GM21619 (cell line): ENCODE results near the gene NEMP1.
"Not testable (repeated sequence)": the region's sequence is repeated elsewhere in the genome, so short reads cannot be mapped to it uniquely, and the experiment has no call there.

Experiments used
- ATAC-seq: cut with Tn5 transposase; IDR thresholded peaks from one replicate; pipeline ENCODE4 v1.9.1; 2021; ENCODE audit not compliant: unreplicated experiment

The NEMP1 gene

DNA sequence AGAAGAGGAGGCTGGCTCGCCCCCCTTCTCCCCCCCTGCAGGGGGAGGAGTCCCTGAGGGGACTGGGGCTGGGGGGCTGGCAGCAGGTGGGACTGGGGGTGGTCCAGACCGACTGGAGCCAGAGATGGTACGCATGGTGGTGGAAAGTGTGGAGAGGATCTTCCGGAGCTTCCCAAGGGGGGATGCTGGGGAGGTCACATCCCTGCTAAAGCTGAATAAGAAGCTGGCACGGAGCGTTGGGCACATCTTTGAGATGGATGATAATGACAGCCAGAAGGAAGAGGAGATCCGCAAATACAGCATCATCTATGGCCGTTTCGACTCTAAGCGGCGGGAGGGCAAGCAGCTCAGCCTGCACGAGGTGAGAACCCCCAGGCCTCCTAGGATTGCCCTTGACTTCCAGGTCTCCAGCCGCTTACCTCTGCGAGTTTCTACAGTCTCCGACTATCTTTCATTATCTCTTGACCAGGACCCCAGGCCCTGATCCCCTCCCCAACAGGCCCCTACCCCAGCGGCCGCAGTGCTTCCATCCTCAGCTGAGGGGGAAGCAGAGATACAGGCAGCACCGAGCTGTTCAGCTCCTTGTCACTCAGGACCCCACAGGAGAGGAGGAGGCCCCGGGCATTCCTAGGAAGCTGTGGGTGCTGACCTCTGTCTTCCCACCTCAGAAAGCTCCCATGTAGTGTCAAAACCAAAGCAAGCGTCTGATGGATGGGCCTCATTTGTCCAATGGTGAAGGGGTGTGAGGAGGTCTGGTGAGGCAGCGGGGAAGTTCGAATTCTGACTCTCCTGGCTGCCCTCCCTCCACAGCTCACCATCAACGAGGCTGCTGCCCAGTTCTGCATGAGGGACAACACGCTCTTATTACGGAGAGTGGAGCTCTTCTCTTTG lies 13.3 kb upstream of the NEMP1 start:
- ATAC-seq: no peak

DNA sequence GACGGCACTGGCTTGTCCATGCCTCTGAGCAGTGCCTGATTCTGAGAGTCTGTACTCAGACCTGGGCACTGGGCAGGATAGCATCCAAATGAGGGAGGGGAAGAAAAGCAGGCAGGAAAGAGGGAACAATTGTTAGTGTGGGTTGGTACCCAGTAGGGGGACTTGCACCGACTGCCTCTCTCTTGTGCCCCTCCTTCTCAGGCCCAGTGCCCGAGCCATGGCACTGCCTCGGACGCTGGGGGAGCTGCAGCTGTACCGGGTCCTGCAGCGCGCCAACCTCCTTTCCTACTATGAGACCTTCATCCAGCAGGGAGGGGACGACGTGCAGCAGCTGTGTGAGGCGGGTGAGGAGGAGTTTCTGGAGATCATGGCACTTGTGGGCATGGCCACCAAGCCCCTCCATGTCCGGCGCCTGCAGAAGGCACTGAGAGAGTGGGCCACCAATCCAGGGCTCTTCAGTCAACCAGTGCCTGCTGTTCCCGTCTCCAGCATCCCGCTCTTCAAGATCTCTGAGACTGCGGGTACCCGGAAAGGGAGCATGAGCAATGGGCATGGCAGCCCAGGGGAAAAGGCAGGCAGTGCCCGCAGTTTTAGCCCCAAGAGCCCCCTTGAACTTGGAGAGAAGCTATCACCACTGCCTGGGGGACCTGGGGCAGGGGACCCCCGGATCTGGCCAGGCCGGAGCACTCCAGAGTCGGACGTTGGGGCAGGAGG lies 12.5 kb upstream of the NEMP1 start:
- ATAC-seq: no peak

DNA sequence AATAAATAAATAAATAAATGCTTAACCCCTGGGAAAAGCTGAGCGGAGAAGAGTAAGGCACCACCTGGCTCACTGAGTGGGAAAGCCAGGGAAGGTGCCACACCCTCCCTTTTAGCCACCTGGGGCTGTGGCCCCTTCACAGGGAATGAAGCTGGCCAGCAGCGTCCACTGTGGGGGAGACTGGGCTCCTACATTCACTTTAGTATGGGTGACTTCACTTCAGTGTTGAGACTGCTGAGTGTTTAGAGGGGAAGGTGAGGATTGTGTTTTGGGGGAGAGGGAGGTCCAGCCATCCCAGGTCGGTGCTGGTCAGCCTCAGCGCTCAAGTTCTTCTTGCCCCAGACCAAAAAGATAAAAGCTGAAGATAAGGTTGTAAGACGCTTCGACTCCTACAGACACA lies 11.9 kb upstream of the NEMP1 start:
- ATAC-seq: no peak

DNA sequence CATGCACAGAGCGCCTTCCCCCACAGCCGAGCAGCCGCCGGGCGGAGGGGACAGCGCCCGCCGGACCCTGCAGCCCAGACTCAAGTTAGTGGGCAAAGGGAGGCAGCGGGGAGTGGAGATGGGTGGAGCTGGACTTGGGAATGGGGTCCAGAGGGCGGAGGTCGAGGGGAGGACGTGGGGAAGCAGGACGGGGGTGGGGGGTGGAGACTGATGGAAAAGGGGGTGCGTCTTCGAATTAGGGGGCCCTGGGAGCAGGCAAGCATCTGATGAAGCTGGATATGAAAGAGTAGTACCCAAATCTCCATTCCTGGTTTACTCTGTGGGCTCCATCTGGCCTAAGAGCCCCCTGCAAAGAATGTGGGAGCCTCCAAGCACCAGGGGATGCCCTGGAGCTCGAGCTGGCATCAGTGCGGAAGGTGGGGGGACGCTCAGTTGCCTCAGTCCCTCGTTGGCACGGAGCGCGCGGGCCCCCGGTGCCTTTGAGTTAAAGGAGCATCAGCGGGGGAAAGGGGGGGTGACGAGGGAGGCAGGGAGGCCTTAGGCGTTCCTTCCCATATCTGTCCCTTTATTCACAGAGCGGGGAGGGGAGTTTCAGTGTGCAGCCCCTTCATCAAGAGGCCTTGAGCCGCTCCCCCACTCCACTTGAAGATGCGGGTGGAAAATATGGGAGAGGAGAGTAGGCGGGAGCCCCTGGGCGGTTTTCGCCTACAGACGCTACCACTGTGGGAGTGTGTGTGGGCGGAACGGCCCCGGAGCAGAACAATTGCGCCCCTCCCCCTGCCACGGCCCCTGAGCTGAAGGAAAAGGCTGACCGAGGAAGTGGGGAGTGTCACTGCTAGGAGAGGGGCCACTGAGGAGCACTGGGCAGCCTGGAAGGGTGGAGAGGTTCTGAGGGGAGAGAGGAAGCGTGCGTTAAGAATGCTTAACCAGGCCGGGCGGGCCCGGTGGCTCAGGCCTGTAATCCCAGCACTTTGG lies 11.0 kb upstream of the NEMP1 start:
- ATAC-seq: no peak

DNA sequence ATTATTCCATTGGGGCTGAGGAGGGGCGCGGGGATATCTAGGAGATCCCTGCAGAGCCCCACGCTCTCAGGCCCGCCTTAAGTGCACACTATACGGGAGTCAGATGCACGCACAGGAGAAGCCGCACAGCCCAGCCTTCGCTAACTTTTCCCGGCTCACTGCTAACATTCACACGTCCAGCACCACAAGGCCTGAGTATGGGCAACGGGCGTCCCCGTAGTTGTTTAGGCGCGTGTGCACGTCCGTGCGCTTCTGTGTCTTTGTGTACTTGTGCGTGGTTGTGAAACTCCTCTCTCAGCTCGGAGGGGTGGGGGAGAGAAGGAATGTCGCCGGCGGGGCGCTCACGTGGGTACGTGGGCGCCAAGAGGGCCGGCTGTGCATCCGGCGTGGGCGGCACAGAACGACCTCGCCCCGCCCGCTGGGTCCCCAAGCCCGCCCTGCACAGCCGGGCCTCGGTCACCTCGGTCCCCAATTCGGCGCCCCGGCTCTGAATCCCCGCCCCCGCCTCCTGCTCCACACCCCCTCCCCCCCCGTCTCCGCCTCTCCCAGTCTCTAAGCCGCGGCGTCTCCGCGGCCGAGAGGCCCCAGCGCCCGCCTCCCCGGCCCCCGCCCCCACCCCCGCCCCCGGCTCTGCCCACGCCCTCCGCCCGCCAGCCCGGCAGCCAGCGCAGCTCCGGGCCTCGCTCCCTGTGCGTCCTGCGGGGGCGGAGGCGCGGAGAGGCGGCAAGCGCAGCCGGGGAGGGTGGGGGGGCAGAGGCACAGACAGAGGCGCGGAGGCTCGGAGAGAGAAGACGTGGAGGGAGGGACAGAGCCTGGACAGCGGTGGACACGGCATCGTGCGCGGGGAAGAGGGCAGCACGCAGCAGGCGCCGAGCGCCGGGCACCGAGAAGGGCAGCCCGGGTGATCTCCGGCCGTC lies 10.0 kb upstream of the NEMP1 start, which contains the start of gene NAB2:
NAB2 (plus strand) TSS at position 761 of the 917 bp plus-strand sequence. CDS start 158 bp downstream, outside the sequence.
- peak; percentile 58 for ATAC-seq

DNA sequence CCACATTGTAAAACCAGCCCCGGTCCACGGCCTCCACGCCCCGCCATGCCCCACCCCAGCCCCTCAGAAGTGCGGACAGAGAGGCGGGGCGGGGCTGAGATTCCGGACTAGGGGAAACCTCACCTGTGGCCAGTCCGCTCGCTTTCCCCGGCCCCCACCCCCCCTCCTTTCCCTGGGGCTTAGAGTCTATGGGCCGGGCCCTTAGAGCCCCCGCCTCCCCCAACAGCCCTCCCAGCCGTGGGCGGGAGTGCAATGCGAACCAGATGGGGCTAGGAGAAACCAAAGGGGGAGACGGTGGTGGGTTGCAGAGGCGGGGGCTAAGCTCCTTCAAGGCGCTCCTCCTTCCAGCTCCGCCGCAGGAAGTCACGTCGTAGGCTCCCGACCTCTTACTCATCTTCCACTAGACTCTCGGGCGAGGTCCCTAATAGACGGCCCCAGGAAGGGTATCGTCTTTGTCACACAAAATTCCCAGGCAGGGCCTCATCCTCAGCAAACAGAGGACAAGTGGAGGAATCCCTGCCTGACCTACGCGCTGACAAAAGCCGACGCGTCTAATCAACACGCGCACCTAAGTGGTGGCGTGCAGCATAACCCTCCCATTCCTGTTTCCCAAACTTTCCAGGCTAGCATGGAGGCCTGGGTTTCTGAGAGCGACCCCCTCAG lies 9.2 kb upstream of the NEMP1 start:
- ATAC-seq: peak; percentile 34

DNA sequence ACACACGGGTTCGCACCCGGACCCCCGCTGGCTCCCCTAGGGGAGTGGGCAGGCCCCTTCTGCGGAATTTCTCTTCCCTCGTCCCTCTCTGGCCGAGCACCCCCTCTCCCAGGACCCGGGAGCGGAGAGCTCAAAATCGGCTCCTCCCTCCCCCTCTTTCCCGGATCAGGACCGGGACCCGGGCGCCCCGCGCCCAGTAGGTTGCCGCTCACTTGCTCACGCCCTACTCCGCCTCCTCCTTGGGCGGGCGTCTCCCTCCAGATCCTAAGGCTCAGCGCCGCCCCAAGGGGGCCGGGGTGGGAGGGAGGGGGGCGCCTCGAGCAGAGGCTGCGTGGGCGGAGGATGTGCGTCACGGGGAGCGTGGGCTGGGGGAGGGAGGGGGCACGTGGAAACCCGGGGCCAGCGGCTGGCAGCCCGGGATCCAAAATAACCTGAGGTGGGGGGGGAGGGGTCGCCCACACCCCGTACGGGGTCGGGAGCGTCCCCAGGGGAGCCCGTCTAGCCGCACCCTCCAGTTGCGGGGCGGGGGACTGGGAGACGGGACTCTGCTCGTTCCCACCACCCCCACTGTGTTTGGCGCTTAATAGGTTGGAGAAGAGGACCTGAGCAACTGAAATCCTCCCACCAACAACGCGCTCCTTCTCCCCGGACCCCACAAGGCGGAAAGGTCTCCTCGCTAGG lies 8.6 kb upstream of the NEMP1 start:
- peak; percentile 26 for ATAC-seq

DNA sequence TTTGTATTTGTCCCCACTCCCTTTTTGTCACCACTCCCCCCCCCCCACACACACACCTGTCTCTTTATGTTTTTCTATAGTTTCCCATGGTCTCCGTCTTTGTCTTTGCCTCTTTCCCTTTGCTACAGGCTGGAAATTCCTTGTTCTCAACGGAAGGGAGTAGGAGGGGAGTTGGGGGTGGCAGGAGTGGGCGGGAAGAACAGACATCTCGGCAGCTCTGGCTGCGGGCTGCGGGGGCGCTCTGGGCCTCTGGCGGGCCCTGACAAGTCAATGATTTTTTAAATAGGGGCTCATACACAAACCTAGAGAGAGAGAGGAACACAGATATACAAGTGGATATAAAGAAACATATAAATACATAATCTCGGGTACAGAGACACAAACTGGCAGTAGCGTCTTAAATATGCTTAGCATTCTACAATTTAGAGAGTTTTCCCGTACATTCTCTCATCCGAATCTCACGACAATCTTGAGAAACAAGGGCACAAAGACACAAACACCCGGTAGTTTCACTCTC lies 8.0 kb upstream of the NEMP1 start:
- no peak for ATAC-seq

DNA sequence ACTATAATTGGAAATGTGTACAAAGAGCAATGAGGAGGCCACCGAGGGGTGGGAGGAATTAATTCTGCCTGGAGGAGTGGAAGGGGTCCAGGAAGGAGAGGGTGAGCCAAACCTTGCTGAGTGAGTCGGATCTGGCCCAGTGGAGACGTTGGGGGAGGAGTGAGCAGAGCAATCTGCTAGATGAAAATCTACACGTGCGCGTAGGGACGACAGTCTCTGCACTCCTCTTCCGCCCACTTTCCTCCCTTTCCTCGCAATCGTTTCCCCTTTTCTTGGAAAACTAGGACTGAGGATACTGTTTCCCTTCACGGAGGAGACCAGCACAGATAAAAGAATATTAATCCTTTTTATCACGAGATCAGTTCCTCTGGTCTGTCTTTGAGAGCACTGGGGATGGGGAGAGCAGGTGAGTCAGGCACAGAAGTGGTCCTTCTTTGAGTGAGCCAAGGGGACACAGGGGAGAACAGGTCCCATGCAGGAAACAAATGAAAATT lies 7.5 kb upstream of the NEMP1 start:
- ATAC-seq: no peak

DNA sequence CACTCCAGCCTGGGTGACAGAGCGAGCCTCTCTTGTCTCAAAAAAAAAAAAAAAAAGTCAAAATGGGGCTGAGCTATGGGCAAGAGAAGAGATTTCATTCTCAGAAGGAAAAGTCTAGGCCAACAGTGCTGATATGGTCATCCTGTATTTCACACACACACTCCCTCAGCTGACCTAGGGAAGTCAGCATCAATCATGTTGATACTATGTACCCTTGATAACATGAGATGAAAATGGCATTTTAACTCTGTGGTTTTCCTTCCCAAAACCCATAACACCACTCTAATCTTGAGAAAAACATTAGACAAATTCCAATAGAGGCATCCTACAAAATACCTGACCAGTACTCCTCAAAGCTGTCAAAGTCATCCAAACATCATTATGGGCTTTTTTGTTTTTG lies 2.3 kb upstream of the NEMP1 start:
- ATAC-seq: no peak

DNA sequence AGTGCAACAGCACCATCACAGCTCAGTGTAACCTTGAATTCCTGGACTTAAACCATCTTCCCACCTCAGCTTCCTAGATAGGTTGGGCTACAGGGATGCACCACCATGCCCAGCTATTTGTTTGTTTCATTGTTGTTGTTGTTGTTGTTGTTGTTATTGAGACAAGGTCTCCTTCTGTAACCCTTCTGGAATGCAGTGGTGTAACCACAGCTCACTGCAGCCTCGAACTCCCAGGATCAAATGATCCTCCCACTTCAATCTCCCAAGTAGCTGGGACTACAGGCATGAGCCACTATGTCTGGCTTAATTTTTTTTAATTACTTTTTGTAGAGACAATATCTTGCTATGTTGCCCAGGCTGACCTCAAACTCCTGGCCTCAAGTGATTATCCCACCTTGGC lies 1.2 kb upstream of the NEMP1 start:
- ATAC-seq: no peak

DNA sequence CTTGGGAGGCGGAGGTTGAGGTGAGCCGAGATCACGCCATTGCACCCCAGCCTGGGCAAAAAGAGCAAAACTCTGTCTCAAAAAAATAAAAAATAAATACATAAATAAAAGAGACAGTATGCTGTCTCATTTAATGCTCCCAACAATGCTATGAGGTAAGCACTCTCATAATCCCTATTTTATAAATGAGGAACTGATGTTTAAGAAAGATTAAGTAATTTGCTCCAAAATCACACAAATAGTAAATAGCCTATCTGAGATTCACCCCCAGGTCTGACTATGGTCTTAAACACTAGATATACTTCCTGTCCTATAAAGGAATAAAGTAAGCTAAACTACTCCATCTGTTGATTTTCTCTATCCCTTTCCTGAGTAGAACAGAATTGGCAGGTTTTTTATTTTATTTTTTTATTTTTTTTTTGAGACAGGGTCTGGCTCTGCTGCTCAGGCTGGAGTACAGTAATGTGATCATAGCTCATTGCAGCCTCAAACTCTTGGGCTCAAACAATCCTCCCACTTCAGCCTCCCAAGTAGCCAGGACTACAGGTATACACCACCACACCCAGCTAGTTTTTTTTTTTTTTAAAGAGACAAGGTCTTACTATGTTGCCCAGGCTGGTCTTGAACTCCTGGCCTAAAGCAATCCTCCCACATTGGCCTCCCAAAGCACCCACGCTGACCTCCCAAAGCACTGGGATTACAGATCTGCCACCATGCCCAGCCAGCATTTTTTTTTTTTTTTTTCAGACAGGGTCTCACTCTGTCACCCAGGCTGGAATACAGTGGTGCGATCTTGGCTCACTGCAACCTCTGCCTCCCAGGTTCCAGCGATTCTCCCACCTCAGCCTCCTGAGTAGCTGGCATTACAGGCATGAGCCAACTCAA lies 4.8 kb downstream of the NEMP1 start:
- not testable (repeated sequence) for ATAC-seq

DNA sequence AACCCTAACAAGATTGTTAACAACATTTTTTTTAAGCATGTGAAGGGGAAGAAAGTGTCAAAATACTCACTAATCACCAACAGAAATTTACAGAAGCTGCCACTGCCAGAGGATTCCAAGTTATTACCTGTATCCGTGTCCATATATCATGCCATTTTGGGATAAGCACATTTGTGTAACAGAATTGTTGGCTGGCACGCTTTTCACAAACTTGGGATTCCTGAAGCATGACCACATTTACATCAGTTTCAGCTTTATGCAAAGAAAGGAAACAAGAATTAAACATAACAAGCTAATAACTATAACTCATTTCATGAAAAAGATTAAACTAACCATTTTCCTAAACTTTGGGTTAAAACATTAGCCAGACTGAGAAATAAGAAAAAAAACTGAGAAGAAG lies 5.9 kb downstream of the NEMP1 start:
- no peak for ATAC-seq

DNA sequence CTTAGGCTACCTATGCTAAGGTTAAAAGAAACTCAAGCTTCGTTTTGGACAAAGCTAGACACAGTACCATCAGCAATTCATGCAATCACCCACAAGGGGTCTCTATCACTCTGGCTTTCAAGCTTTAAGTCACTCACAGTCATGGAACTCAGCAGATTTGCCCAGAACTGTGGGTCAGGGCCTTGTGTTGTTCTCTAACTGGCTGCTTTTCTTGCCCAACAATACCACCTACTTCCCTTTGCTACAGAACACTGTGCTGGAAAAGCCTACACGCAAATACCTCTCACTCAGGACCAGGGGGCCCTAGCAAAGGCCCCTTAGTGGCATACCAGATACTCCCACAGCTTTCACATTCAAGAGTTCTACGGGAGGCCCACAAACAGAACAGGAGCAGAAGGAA lies 9.1 kb downstream of the NEMP1 start:
- ATAC-seq: peak; percentile 87

DNA sequence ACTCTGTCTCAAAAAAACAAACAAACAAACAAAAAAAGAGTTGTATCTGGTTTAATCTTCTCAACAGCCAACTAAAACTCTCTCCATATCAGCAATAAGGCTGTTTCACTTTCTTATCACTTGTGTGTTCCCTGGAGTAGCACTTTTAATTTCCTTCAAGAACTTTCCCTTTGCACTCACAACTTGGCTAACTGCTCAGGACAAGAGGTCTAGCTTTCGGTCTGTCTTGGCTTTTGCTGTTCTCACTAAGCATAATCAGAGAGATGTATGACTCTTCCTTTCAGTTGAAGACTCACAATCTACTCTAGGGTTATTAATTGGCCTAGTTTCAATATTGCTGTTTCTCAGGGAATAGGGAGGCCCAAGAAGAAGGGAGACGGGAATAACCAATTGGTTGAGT lies 12.3 kb downstream of the NEMP1 start:
- ATAC-seq: no peak

DNA sequence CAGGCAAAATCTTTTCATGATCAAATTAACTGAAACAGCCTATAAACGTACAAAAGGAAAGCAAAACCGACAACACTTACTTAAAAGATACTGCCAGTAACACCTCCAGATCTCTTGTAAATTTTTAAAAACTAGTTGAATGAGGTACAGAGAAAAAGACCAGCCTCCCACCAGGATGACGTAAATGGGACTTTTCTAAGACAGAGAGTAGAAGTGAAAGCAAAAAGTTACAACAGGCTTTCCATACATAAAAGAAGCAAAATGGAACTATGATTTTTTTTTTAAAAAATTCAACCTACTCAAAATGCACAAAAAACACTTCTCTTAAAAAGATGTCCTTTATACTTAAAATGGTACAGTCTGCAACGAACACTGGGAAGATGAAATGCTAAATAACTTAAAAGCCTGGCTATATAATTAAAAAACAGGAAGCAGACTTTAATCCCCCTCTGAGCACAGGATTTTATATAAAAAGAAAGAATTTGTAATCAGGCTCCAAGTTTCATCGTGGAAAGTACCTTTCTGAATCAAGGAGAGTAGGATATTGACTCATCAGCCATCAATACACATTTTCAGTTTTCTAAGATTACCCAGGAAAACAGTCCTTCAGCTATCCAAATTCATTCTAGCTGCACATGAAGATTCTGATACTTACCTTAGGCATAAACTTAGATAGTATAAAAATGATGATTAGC lies 14.5 kb downstream of the NEMP1 start:
- peak; percentile 86 for ATAC-seq

DNA sequence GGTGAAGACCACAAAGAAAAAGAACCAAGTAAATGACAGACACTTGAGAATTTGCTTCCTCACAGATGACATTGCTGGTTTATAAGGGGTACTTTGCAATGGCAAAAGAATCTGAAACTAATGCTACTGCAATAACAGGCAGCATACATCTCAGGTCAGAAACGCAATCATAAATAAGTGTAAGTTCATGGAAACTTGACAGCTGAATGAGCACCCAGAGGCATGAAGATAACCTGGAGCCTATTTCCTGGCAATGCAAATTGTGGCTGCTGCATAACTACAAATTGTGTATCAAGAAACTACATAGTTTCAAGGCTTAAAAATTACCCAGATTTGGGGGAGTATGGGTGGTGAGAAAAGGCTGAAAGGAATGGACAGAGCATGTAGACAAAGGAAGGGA lies 20.1 kb downstream of the NEMP1 start:
- ATAC-seq: peak; percentile 57
